A172 (cell line): ENCODE data around the gene FADS3. TPM values are rescaled to one million over a fixed set of nuclear protein-coding genes. Genes with fewer than 3 reads are reported as not detected.
A peak's percentile ranks its signal among the peaks of the same experiment; 100 is the strongest.

Experiments
- DNase-seq: peaks from one replicate; pipeline ENCODE4 v3.0.0-alpha.2; 2015; ENCODE audit warnings: low spot score
- total RNA-seq: library from RNA; depleted of rRNA; stranded (reverse); fragments of >200 nt; shearing (Covaris generic); gene quantifications from 2 replicates; pipeline ENCODE4 v1.2.3, GENCODE V29; 2014

FADS3 gene
- total RNA-seq, 1 experiment from 2014 or later = 139 TPM

DNA sequence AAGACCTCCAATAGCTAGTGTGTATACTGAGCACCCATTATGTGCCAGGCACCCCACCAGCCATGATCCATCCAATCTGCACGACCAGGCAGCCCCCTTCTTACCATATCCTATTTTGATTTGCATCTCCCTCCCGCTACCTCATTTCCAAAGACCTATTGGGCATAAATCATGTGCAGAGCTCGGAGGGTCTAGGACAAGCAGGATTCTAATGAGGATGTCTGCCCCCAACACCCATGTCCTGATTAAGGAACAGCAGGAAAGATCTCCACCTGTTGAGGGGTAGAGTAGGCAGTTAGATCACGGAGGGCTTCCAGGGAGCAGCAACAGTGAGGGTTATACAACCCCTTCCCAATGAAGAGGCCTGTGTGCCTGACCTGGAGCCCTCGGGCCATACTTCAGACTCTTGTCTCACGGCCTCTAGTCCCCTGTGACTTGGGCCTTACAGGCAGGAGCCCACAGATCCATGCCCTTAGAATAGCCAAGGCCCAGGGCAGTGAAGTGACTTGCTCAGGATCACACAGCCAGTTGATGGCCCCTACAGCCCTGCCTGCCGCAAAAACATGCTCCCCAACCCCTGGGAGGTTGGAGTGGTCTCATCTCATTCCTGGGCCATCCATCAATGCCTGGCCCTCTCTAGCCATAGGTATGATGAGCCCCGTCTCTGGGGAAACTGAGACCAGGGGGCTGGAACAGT is 22.5 kb upstream of the FADS3 start:
- DNase-seq = no peak

- no peak for DNase-seq
Measured at GRCh38 chr11:61912991-61913698, 21.8 kb upstream of the FADS3 start.

DNA sequence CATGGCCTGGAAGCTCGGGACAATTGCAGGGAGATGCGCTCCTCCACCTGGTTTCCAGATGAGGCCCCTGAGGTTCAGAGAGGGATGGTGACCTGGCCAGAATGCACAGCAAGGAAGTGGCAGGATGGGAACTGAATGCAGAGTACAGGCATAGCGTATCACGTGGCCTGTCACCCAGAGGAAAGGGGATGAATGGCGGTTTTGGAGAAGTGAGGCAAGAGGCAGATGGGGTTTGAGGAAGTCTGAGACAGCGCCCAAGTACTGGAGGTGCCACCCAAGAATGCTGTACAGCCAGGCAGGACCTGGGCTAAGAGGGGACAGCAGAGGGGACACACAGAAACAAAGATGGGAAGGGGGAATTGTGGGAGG is 21.2 kb upstream of the FADS3 start:
- no peak for DNase-seq

GRCh38 chr11:61911701-61912529 is 20.6 kb upstream of the FADS3 start:
- DNase-seq = no peak

- DNase-seq = no peak
Measured at GRCh38 chr11:61911128-61911700, 19.9 kb upstream of the FADS3 start.

GRCh38 chr11:61910187-61911127 is 19.1 kb upstream of the FADS3 start:
- DNase-seq = no peak

DNA sequence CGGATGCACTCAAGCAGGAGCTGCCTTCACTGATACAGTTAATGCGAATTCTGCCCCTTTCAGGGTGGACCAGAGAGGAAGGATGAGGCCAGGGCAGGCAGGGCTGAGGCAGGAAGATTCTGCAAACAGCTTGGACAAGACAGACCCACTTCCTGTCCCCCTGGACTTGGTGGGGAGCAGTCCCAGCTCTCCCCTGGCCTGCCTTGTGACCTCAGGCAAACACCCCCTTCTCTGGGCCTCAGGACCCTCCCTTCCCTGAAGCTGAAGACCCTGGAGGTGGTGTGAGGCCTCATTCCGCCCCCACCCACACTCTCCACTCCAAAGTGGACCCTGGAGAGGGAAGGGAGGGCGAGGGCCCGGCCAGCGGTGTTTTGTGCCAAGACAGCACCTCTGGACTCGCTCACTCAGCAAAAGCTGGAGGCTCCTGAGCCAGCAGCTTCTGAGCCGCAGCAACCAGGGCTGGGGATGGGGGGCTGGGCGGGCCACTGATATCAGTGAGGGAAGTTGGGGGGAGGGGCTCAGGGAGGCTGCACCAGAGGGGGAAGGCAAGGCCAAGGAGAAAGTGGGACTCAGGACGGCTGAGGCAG is 17.5 kb upstream of the FADS3 start:
- no peak for DNase-seq

DNA sequence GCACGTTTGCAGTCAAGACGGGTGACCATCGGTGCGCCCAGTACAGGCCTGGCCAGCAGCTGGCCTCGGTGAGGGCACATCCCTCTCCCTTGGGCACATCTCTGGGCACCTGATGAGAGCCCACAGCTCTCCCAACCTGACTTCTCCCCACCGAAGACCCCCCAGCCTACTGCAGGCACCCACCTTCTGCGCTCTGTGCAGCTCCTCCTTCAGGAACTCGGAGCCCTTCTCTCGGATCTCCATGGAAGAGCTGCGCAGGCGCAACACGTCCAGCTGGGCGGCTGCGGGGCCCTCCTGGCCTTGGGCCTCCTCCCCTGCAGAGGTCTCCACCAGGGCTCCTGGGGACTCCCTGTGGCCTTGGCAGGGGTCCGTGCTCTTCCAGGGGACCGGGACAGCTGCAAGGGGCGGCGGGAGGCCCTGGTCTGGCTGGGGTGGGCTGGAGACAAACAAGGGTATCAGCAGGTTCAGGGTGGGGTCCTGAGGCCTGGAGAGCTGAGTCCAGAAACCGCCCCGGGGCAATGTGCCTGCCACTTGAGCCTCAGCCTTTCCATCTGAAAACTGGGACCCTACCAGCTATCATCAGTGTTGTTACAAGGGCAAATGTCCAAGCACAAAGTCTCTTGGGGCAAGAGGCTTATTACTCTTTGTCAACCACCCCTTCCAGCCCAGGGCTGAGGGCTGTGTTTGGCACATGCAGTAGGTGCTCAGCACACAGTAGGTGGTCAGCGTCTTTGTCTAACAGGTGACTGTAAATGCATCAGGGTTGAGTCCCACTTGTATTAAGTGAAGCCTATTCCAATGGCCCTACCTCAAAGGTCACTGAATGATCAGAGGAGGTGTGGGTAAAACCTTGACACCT is 16.8 kb upstream of the FADS3 start:
- no peak for DNase-seq

GRCh38 chr11:61907282-61907681 is 15.9 kb upstream of the FADS3 start:
- DNase-seq = no peak

DNA sequence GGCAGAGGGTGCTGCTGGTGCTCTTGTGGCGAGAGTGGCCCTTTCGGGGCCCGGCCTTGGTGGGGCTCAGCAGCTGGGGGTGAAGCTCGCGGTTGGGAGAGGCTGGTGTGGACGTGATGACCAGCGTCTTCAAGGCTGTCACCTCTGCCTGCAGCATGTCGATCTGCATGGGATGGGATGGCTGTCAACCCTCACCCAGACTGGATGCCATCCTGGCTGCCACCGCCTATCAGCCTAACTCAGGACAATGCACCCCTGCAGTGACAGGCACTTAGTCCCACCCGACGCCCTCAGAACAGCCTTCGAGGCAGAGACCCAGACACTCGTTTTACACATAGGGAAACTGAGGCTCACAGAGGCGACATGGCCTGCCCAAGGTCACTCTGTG is 15.2 kb upstream of the FADS3 start:
- no peak for DNase-seq

DNA sequence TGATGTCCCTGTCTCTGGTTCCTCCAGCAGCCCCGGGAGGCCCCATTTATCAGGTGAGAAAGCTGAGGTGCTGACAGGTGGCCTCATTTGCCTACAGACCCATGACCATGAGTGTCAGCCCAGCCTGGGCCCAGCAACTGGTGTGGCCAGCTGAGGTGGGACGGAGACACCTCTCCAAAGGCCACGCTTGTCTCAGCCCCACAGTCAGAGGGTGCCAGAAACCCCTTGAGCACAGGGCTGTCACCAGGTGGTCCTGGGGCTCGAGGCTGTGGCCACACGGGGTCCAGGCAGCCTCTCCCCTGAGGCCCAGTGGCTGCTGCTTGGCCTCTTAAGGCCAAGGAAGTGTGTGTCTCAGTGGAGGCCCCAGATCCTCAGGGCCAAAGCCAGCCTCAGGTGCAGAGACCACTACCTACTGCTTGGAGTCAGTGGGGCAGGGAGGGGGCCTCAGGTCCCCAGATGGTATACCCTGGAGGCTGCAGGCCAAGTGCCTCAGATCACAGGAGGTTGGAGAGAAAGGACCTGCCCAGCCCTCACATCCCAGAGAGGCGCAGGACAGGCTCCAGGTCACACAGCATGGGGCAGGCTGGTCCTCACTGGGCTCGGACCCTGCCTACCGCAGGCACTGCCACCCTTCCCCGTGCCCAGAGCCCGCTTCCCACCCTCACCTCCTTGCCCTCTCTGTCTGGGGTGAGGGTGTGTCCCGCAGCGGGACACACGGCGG is 14.6 kb upstream of the FADS3 start:
- no peak for DNase-seq

DNA sequence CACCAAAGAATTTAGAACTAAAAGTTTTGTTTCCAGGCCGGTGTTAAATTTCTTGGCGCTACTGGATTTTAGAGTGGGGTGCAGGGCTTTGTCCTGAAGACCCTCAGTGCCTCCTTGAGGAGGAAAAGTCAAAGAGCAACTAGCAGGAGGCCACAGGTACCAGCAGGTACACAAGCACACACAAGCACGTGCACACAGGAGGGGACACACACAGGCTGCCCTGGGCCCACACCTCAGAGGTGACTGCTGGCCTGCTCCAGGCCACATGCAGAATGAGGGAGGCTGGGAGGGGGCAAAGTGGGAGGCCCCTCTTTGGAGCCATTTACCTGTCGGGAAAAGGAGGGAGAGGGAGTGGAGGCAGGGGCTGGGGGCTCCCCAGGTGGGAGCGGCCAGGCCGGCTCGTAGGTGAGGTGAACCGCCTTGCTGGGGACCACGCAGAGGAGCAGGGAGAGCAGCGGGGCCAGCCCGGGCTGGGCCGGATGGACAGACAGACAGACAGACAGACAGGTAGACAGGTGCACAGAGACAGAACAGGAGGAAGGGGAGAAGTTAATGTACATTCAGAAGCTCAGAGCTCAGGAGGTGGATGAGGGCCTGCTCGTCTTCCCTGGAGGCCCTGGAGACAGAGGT is 13.8 kb upstream of the FADS3 start:
- DNase-seq = no peak

DNA sequence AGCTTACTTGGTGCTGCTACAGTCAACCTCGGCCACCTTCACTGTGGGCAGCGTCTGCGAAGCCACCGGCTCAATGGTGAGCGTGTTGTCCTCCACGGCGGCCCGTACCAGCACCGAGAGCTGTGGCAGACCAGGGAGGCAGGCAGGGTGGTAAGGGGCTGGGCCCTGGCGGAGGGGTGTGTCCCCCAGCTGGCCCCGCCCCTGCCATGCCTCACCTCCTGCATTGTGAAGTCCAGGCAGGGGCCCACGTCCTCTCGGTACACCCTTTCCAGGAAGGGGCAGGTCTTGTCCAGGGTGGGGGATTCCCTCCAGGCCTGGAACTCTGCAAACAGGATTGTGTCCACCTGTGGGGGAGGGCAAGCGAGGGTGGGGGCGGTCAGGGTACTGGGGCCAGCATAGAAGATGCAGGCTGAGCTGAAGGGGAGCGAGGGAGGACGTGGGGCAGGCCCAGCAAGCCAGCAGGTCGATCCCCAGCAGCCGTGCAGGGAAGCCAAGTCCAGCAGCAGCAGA is 13.2 kb upstream of the FADS3 start:
- no peak for DNase-seq

- DNase-seq = no peak
Measured at GRCh38 chr11:61903845-61904244, 12.5 kb upstream of the FADS3 start.

GRCh38 chr11:61902313-61902712 is 11.0 kb upstream of the FADS3 start:
- no peak for DNase-seq

DNA sequence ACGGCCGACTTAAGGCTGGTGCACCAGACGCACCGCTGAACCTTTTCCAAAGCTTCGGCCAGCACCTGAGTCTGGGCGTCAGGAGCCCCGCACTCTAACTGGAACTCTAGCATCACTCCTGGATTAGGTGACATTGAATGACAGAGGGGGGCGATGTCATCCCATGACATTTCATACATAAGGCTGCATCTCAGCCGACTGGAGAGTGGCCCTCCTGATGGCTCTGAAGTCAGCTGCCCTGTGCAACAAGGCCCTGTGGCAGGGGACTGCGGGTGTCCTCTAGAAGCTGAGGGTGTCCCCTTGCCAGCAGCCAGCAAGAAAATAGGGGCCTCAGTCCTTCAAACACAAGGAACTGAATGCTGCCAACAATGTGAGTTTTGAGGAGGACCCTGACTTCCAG is 10.1 kb upstream of the FADS3 start:
- DNase-seq = no peak

- no peak for DNase-seq
Measured at GRCh38 chr11:61900251-61900650, 8.9 kb upstream of the FADS3 start.

GRCh38 chr11:61899146-61899841 is 7.9 kb upstream of the FADS3 start:
- DNase-seq = peak; percentile 56
